Stimulated activated CD4-positive, alpha-beta T cell treated with anti-CD3 and anti-CD28 coated beads, Interleukin-12 subunit alpha, Interleukin-12 subunit beta, amount 100 ng/mL, for 24 hours (primary cell): ENCODE results near the gene ATF5.

Source experiments
- DNase-seq, 2 experiments: peaks; one replicate each; pipeline ENCODE4 v3.0.0-alpha.2; 2020; ENCODE audit warnings: low read depth in 2 of 2

The ATF5 gene

DNA sequence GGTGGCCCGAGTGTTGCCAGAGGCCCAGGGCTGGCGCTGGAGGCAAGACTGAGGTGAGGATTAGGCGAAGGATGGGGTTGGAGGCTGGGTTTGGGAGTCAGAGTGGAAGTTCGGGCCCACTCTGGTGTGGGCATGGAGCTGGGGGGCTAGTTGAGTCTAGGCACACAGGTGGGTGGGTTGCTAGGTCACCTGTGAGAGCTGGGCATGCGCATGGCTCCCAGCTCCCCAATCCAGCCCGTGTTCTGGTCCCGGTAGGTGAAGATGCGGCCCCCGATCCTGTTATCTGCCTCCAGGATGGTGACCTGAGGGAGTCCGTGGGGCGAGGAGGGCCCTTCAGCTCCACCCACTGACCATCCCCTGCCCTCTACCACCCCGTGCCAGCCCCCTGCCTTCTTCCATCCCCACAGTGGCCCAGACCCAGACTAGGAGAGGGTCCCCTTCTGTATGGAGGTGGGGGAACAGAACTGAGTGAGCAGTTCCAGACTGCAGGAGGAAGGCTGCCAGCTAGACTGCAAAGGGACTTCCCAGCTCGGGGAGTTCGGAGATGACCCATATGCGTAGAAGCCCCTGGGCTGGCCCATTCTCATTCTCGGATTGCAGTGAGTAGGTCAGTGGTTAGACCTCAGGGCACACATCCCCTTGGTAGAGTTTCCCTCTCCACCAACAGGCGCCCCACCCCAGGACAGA lies 34.0 kb upstream of the ATF5 start:
- peak in 1 of 2 experiments; percentile 32 for DNase-seq

DNA sequence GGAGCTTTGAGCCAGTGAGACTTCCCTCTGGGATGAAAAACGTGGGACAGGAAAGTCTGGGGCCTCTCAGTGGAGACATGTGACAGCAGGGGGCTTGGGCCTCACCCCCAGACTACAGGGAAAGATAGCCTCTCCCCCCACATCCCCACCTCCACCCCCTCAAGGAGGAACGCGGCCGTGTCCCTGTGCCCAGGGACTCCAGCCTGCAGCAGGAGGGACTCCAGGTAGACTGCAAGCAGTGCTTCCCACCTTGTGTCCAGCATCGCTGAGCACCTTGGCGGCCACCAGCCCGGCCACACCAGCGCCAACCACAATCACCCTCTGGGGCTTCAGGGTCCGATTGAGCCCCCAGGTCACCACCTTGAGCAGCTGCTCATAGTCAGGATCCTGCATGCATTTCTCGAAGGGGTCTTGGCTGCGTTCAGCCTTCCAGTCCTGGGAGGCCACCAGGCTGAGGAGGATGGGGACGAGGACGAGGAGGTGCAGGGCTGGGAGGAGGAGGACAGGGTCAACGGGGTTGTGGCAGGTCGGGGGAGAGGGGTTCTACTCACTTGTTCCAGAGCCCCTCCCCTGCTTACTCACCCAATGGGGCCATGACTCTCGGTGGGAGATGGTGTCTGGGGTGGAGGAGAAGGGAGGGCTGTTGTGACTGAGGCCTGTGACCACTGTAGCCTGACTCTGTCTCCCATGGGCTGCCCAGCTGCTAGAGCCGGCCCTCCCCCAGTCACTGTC lies 33.3 kb upstream of the ATF5 start:
- DNase-seq: no peak

DNA sequence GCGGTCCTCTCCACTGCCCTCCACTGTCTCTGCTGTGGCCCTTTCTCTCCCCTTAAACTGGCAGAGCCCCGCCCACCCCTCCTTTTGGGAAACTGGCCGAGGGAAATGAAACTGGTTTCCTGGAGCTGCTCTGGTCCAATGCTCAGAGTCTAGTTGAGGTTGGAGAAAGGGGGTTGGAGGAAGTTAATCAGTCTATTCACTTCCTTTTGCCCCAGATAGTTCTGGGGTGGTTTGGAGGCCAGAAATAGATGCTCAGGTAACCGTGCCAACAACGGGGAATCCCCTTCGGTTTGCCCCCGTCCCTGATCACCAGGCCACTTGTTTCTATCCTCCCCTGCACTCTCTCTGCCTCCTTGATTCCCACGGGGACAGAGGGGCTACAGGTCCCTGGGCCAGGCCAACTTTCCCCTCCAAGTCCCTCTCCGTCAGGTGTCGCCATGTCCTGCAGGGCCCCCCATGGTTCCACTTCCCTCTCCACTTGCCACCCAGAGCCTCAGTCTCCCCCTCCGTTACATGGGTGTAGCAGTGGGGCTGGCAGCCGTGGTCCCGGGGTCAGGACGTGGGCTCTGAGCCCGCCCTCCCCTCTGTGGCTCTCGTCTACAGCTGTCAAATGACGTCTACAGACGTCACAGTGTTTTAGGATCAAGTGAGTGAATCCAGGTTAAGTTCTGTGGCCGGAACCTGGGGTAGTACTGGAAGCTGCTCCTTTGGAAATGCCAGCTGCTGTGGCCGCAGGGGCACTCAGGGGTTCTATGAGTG lies 32.0 kb upstream of the ATF5 start, which contains the start of gene IL4I1:
Gene IL4I1, minus strand, starts transcription at position 25 of the 759 bp plus-strand sequence. CDS start 727 bp downstream, outside the sequence.
- peak in 1 of 2 experiments; percentile 58 for DNase-seq

DNA sequence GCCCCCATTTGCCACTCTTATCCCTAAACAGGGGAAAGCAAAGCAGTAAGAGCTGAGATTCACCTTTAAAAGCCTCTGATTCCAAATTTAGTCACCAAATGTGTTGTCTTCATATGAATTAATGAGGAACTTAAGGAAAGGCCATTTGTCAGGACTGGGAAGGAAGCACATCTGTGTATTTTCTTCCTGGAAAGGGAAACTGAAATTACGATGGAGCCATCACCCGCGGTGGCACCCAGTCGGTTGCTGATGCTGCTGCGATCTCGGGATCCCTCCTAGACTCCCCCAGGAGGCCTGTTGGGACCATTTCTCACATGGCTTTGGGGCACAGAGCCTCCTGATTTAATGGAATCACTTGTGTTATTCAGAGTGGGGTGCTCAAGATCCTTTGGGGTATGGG lies 24.9 kb upstream of the ATF5 start:
- no peak for DNase-seq

DNA sequence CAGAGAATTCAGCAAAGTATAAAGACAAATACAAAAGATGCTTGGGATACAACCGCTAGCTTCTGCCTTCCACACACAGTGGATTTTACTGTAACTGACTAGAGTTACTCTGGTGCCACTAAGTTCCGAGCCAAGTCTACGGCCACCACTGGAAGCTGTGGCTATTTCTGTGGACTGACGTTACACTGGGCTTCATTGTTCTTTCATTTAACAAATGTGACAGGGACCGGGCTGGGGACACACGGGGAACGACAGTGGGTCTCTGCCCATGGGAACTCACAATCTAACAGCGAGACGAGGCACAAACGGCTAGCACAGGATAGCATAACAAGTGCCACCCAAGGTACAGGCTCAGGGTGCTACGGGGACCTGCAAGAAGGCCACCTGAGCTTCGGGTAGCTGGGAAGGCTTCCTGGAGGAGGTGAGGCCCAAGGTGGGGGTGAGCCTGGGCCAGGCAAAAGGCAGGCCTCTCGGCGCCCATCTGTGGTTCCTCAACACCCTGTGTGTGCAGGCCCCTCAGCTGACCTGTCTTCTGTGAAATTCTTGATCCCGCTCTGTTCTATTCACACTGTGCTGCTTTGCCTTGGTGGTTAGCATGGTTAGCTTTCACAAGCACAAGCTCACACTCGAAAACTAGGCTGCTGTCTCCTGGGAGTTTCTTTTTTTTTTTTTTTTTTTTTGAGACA lies 22.0 kb upstream of the ATF5 start:
- no peak for DNase-seq

DNA sequence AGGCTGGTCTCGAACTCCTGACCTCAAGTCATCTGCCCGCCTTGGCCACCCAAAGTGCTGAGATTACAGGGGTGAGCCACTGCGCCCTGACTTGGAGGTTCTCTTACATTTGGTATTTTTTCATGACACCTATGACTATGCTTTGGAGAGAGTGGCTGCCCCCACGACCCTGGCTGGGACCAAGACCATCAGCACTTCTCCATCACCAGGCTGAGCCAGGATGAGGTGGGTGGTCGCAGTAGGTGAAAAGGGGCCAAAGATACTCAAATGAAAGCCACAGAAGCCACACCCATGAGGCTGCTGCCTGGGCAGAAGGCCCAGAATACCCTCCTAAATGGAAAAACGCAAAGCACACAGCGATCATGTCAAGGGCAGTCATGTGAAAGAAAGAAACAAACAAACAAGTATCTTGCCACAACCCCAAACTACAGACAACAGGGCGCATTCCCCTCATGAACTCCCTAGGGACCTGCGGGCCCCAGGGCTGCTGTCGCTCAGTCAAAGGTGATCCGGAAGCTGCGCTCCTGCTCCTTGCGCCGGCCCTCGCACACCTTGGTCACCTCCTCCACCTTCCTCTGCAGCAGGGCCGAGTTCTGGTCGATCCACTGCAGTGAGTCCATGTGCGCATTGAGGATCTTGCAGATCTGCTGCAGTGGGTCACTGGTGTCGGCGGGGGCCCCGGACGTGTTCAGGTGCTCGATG lies 21.1 kb upstream of the ATF5 start:
- DNase-seq: no peak

DNA sequence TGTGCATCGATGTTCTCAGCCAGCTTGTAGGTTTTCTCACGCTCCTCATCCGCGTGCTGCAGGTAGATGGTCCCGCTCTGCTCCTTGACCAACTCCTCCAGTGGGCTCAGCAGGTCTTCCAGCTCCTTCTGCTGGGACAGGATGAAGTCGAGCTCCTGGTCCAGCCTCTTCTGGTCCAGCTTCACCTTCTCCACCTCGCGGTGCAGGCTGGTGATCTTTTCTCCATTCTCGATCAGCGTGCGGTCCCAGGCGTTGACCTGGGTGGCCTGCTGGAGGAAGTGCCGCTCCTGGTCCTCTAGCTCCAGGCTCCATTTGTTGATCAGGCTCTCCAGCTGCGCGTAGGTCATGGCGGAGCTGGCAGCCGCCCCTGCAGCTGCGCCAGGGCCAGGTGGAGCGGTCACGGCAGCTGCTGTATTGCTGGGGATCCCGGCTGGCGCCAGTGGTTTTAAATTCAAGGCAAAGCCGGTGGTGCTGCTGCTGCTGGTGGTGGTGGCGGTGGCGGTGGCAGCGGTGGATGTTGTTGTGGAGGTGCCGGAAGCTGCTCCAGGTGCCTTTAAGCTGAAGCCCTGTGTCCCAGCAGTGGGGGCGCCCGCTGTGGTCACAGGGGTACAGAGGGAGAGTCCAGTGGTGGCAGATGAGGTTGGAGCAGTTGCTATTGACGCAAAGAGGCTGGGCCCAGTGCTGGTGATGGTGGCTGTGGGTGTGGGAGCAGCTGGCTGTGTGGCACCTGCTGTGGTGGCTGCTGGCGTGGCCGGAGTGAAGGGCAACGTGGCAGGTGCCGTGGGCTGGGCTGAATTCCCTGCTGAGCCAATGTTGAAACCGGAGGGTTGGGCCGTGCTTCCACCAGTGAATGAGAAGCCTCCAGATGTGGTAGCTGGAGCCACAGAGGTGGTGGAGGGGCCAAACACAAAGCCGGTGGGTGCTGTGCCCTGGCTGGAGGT lies 20.3 kb upstream of the ATF5 start:
- DNase-seq: no peak

DNA sequence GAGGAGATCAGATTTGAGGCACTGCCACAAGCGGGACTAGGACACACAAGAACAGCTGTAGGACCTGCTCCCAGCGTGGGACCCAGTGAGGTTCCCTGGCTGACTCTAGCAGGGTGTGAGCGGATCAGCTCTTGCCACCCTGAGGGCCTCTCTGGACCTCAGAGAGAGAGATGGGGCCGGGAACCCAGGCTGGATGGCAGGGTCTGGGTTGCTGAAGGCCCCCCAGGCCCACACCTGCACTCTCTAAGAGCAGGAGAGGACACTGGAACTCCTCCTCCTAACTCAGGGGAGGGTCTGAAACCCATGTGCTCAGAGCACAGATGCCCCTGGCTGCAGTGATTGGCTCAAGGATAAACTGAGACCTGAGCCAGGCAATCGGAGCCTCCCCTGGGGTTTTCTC lies 18.8 kb upstream of the ATF5 start:
- DNase-seq: no peak

DNA sequence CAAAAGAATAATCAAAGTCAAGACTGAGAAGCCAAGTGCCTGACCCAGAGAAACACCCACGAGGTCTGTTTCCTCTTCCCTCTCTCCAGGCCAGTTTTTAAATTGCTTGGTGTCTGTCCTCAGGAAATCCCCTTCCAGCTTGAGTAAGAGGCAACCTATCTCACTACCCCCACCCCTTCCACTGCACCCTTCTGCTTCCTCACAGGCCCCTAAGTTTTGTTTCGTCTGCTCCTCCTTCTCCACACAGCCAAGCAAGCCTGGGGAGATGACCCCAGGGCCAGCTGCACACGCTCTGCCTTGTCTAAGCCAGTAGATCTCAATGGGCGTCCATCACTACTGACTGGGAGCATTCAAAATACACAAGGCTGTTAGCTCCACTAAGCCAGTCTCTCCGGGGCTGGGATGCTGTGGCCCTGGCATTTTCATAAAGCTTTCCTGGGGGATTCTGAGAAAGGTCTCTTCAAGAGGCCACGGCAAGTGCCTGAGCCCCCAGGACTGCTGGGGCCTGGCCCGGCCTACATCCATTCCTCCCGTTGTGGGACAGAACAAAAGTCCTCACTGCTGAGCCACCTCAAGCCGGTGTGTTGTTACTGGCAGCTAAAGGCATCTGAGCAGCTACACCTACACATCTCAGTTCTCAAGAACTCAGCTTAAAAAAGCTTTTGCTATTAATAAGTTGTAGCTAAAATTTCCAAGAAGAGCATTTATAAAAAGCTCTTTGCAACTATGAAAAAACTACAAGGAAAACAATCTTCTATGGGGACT lies 17.4 kb upstream of the ATF5 start:
- no peak for DNase-seq

DNA sequence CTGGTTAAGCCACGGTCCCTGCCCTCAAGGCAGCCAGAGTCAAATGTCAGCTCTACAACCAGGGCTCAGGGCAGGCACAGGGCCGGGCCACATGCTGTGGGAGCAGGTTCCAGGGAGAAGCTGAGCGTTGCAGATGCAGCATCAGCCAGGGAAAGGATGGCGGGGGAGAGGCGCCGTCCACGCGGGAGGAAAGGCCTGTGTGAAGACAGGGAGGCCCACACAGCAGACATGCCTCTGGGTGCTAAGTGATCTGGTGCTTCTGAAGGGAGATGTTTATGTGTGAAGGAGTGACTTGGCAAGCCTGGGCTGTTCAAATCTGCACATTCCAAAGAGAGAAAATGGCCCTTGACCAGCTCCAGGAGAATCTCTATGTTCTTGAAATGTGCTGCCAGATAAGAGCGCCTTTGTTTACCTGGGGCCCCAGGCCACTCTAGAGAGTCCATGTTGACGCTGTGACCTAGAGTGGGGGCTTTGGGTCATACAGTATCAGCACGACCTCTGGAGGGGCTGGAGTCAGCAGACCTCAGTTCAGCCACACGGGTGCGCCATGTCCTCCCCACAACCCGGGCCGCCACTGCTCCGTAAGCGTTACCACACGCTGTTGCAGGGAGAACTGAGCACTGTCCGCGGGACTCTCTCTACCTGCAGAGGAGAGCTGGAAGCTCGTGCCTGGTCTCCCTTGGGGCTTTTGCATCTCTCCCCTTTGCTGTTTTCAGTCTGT lies 15.9 kb upstream of the ATF5 start:
- DNase-seq: no peak

DNA sequence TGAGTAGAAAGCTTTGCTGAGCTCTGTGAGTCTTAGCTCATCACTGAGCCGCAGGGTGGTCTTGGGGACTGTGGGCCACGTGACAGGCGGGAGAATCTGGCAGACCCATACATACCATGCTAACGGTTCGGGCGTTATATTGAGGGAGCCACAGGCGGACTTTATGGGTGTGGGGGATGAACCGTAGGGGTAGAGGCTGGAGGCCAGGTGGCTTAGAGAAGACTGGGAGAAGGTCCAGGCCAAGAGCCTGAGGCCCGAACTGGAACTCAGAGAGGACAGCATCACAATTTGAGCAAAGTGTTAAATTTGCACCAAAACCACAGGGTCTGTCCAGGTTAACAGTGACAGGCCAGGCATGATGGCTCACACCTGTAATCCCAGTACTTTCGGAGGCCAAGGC lies 15.3 kb upstream of the ATF5 start:
- DNase-seq: no peak

DNA sequence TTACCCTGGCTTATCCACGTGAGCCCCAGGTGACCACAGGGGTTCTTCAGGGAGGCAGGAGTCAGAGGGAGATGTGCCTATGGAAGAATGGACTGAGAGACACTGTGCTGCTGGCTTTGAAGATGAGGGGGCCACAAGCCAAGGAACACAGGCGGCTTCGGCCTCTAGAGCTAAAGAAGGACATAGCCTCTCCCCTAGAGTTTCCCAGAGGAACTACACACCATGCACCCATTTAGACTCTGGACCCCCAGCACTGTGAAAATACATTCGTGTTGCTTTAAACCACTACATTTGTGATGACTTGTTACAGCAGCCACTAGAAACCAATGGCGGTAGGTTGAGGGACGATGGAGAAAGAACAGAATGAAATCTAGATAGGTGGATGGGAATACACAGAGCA lies 13.7 kb upstream of the ATF5 start:
- no peak for DNase-seq

DNA sequence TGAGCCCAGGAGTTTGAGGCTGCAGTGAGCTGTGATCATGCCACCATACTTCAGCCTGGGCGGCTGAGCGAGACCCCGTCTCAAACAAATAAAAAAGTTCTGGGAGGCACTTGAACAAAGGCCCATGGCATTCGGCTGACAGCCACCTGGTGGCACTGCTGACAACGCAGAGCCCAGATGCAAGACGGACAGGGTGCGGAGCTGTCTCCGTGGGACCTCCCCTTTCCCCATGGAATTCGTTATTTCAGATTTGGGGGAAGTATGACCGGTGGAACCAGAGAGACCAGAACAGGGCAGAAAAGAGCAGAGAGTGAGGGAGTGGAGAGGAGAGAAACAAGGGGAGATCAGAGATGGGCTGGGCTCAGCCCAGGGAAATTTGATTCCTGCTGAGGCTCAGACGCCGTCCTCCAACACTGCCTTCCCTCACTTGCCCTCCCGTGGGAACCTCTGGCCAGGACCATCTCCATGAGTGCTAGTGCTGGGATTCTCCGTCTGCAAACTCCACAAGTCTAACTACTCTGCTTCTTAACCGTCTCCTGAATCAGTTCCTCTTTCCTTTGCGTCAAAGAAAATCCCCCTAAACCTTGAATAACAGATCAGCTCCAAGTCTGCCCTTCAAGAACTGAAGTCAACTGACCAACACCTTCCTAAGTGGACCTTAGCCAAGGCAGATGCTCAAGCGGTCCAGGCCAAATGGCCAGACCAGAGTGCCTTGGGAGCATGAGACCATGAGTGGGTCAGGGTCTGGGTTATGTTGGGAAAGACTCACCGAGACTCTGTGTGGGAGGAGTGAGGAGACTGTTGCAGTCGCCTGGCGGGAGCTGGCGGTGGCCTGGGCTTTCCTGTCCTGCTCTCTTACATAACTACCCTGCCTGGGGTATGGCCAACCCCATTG lies 11.9 kb upstream of the ATF5 start:
- DNase-seq: no peak

DNA sequence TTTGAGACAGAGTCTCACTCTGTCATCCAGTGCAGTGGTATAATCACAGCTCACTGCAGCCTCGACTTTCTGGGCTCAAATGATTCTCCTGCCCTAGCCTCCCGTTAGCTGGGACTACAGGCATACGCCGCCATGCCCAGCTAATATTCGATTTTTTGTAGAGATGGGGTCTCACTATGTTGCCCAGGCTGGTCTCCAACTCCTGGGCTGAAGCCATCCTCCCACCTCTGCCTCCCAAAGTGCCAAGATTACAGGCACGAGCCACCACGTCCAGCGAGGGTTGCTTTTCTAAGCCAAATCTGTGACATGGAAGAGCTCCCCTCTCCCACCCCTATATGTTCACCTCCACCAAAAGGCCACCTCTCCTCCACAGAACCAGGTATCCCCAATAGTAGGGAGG lies 10.9 kb upstream of the ATF5 start:
- DNase-seq: no peak

DNA sequence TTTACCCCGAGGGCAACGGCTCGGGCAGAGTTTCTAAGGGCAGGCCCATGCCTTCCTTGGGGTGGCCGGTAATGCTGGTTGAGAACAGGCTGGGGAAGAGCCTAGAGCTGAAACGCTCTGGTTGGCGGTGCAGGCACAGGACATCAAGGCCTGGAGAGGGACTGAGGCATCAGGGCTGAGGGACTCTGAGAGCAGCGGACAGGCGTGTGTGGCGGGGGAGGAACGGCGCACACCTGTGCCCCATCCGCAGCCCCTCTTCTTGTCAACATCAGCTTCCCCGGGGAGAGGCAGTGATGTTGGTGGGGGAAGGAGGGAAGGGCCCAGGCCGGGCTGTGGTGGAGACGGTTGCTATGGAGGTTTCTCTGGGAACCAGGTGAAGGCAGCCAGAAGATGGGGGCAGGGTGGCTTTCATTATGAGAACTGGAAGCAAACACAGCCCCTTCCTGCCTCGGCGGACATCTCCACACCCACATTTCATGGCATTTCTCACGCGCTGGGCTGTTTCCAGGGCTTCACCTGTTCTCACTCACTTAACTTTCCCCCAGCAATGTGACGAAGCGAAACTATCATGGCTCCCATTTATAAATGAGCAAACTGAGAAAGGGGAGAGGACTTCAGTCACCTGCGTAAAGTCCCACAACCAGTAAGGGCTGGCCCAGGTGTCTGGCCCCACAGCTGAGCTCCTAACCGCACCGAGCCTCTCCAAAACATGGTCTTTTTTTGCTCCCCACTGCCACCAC lies 8.2 kb upstream of the ATF5 start:
- DNase-seq: no peak

DNA sequence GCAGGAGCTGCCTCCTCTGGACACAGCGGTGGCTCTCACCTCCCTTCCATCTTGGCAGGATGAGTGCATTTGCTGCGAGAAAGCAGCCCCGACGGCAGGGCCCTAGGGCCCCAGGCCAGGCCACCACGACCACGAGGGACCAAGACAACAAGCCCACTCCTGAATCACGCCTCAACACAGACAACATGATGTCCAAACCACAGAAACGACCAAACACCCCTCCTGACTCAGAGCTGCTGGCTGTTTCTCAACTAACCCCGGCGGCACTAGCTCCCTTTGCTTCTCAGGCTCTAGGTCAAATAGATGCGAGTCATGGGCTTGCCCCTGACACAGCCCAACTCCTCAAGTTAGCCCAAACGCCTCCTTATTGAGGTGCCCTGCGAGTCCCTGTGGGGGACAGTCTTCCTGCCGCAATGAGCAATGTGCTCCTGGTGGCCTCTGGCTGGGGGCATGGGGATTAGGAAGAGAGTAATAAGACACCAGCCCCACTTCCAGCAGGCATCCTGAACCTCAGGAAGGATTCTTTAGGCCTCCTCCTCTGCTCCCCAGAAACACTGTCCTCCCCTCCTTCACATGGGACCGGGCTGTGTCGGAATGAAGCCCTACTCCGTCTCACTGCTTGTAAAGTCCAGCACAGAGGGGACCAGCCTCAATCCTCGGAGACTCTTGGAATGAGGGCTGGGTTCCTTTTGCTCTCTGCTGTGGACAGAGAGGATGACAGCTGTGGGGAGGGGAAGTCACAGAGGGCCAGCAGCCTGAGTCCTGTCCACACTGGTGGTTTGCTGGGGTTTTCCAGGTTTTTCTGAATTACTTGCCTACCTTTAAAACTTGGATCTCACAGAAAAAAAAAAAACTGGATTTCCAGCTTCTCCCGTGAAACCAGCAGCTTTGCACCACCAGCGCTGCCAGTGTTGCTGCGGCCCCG lies 6.9 kb upstream of the ATF5 start:
- no peak for DNase-seq
